Cerebellar nuclear complex (tissue), 1 donor: ENCODE data around the gene MYO16.

ENCODE experiments used
- DNase-seq, 2 experiments: peaks; one replicate each; lab custom pipeline; 2025; lab: John Stamatoyannopoulos, UW

Gene MYO16

GRCh38 chr13:108933061-108933460, 303.6 kb downstream of the MYO16 start:
- no peak for DNase-seq

- DNase-seq: no peak
These were observed 308.7 kb downstream of the MYO16 start for GRCh38 chr13:108938155-108938554.

GRCh38 chr13:108940121-108940520, 310.7 kb downstream of the MYO16 start:
- no peak for DNase-seq

- DNase-seq: no peak
These were observed 314.4 kb downstream of the MYO16 start for GRCh38 chr13:108943842-108944241.

- DNase-seq: no peak
These were observed 315.3 kb downstream of the MYO16 start for GRCh38 chr13:108944760-108945159.

GRCh38 chr13:108947551-108948030, 318.2 kb downstream of the MYO16 start:
- DNase-seq: no peak

GRCh38 chr13:108948251-108948671, 318.9 kb downstream of the MYO16 start:
- DNase-seq: no peak

- DNase-seq: no peak
These were observed 321.1 kb downstream of the MYO16 start for GRCh38 chr13:108950333-108951010.

GRCh38 chr13:108955741-108956140, 326.3 kb downstream of the MYO16 start:
- no peak for DNase-seq

- no peak for DNase-seq
These were observed 328.1 kb downstream of the MYO16 start for GRCh38 chr13:108957369-108958012.

GRCh38 chr13:108958013-108958376, 328.6 kb downstream of the MYO16 start:
- no peak for DNase-seq

- DNase-seq: no peak
These were observed 329.8 kb downstream of the MYO16 start for GRCh38 chr13:108959234-108959633.

- DNase-seq: no peak
These were observed 330.6 kb downstream of the MYO16 start for GRCh38 chr13:108960006-108960405.

GRCh38 chr13:108961542-108962125, 332.2 kb downstream of the MYO16 start:
- no peak for DNase-seq

GRCh38 chr13:108962654-108963053, 333.2 kb downstream of the MYO16 start:
- no peak for DNase-seq

- DNase-seq: no peak
These were observed 333.9 kb downstream of the MYO16 start for GRCh38 chr13:108963276-108963810.

- no peak for DNase-seq
These were observed 334.6 kb downstream of the MYO16 start for GRCh38 chr13:108963846-108964600.

- no peak for DNase-seq
These were observed 335.2 kb downstream of the MYO16 start for GRCh38 chr13:108964606-108965005.

- no peak for DNase-seq
These were observed 338.0 kb downstream of the MYO16 start for GRCh38 chr13:108967371-108967770.

- DNase-seq: no peak
These were observed 339.2 kb downstream of the MYO16 start for GRCh38 chr13:108968566-108968965.

GRCh38 chr13:108974686-108975085, 345.3 kb downstream of the MYO16 start:
- no peak for DNase-seq

GRCh38 chr13:108980237-108980636, 350.8 kb downstream of the MYO16 start:
- DNase-seq: no peak
